Measurements from ENCODE around the gene ZNF148.
"Not testable (repeated sequence)": the region's sequence is repeated elsewhere in the genome, so short reads cannot be mapped to it uniquely, and the experiment has no call there.

ZNF148 gene, protein sequence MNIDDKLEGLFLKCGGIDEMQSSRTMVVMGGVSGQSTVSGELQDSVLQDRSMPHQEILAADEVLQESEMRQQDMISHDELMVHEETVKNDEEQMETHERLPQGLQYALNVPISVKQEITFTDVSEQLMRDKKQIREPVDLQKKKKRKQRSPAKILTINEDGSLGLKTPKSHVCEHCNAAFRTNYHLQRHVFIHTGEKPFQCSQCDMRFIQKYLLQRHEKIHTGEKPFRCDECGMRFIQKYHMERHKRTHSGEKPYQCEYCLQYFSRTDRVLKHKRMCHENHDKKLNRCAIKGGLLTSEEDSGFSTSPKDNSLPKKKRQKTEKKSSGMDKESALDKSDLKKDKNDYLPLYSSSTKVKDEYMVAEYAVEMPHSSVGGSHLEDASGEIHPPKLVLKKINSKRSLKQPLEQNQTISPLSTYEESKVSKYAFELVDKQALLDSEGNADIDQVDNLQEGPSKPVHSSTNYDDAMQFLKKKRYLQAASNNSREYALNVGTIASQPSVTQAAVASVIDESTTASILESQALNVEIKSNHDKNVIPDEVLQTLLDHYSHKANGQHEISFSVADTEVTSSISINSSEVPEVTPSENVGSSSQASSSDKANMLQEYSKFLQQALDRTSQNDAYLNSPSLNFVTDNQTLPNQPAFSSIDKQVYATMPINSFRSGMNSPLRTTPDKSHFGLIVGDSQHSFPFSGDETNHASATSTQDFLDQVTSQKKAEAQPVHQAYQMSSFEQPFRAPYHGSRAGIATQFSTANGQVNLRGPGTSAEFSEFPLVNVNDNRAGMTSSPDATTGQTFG

DNA sequence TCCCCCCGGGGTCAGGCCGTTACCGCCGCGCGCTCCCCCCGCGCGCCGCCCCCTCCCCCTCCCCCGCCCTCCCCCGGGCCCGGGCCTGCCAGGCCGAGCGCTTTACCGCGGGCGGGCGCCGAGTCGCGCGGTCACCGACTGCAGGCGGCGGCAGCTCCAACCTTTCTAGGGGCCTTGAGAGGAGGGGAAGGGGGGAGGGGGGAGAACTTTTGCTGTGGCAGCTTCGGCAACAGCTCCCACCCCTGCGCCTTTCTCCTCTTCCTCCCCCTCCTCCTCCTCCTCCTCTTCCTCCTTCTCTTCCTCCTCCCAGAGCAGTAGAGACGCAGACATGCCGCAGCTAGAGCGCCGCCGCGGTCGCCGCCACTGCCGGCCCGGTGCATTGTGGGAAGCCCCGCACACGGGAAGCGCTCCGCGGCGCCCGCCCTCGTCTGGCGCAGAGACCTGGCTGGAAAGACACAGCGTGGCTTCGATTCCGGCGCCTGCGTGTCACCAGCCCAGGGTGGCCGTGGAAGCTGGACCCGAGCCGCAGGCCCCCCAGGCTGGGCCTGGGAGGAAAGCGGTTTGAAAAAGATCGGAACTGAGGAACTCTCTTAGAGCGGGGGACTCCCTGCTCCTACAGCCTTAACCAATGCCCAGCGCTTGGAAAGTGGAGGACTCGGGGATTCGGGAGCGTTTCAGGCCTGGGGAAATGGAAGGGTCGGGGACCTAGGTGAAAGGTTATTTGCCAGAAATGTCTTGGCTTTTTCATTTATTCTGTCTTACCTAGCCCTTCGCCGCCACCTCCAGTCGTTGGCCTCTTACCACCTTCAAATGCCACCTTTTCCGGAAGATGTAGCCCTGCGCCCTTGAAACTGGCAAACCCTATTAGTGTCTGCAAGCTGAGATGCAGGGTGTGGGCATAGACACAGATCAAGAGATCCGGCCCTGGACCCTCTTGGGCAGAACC lies at the start of gene ZNF148:
ZNF148 (minus strand) TSS at position 330 of the 946 bp plus-strand sequence. CDS start 61,685 bp downstream, outside the sequence.
- peak; percentile 95 for DNase-seq

DNA sequence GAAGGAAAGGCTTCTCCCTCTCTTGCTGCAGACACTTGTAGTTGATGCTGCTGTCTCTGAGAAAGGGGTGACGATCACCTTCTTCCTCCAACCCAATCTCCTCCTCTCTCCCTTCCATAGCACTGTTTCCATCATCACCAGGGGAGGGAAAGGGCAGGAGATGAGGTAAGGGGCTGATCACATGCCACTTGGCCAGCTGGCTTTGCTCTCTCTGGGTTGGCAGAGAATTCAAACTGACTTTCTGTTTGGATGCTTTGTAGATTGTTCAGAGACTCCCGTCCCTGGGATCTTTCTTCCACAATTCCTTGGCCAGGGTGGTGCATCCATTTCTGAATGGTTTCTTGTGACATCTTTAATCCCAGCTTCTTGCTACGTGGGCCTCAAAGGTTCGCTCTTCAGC lies 43.2 kb upstream of the ZNF148 start:
- DNase-seq, result no peak

DNA sequence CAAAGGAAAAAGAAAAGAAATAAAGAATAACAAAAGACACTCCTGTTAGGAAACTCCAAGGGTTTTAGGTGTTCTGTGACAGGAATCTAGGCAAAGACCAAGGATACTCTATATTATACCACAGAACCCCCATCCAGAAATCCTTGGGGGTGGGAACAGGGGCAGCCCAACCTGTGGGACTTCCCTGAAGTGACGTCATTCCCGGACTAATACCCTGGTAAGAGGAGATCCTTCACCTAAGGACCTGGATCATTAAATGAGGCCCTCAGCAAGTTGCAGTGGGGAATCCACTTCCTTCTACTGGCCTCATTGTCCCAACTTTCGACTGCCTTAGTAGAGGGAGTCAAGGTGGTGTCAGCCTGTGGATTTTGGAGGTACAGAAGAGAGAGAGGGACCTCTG lies 41.1 kb upstream of the ZNF148 start:
- no peak for DNase-seq

DNA sequence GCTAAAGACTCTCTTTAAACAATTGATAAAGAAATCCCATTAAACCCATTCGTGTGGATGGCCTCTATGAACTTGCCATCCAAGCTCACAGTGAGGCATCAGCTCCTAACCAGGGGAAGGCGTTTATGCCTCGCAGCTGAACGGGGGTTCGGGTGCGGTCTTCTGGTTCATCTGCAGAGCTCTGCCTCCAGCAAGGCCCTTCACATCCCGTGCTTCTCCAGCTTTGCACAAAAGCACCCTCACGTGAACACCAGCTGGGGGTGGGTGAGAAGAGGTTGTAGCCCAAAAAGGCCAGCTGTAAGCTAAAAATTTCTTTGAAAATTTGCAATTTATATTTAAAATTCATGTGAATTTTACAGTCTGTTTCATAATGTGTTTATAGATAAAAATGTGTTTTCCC lies 39.5 kb upstream of the ZNF148 start:
- no peak for DNase-seq

DNA sequence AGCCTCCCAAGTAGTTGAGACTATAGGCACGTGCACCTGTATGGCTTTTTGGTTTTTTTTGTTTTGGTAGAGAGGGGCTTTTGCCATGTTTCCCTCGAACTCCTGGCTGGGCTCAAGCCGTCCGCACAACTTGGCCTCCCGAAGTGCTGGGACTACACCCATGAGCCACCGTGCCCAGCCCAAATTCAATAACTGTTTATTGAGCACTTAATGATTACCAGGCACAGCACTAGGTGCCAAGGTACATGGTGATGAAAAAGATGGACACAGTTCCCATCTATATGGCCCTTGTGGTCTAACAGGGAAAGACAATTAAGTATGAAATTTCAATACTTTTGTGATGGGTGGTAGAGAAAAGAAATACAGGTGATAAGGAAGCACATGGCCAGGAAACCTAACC lies 35.8 kb upstream of the ZNF148 start:
- no peak for DNase-seq

DNA sequence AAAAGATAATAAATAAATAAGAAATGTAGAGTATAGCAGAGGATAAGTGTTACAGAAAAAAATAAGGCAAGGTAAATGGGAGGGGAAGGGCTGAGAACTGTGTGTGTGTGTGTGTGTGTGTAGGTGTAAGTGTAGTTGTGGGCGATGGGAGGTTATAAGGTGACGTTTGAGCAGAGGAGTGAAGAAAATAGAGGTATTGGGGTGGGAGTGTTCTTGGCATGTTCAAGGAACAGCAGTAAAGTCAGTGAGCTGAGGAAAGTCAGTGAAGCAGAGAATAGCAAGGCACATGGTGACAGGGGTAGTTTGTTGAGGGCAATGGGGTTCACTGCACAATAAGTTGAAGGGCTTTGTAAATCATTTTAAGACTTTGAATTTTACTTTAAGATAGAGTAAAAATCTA lies 30.9 kb upstream of the ZNF148 start:
- no peak for DNase-seq

DNA sequence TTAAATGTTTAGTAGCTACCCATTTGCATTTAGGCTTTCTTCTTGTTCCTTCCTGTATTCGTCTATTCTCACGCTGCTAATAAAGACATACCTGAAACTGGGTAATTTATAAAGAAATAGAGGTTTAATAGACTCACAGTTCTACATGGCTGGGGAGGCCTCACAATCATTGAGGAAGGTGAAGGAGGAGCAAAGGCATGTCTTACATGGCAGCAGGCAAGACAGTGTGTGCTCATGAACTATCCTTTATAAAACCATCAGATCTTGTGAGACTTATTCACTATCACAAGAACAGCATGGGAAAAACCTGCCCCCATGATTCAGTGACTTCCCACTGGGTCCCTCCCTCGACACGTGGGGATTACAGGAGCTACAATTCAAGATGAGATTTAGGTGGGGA lies 30.4 kb upstream of the ZNF148 start:
- not testable (repeated sequence) for DNase-seq

DNA sequence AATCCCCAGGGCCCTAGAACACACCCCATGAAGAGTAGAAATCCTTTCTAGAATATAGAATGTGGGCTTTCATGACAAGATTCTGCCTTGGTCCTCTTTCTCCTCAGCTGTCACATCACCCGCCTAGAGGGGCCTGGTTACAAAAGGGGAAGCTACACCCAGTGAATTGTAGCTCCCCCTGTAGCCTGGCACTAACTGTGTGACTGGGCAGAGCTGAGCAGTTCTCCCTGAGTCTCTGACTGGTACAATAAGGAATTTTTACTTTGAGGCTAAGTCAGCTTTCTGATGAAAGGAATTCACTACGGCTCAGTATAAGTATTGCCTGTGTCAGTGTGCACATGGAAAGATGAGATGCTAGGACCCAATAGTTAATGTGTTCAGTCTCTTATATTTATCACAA lies 28.7 kb upstream of the ZNF148 start:
- DNase-seq, result no peak

DNA sequence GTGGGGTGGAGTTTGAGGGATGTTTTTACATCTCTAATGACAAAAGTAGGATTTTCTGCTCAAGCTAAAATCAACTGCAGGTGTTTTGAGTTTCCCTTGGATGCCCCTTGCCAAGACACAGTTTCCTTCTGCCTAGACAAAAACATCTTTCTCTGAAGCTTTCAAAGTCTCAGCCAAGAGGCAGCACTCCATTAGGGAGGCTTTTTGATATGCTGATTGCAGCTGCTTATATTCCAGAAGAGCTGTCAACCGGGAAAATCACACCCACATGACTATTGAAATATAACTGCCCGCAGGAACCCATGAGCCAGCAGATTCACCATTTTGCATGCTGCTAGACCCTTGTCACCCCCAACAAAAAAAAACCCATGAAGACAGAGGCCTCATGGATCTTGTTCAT lies 27.5 kb upstream of the ZNF148 start:
- no peak for DNase-seq

DNA sequence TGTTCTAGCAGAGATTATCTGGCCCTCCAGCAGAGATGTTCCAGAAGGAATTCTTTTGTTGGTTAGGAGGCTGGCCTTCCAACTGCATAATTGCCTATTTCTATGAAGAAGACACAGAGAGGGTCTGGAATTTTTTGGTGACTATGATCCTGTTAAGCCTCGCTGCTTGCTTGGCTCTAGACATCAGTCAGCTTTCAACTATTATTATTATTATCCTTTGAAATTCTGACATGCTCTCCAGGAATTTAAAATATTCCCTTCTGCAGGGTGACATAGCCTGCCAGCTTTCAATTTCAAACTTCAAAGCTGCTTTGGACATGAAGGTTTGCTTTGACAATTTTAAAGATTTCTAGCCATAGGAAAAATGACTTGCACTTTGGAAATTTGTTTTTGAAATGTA lies 26.3 kb upstream of the ZNF148 start:
- no peak for DNase-seq

DNA sequence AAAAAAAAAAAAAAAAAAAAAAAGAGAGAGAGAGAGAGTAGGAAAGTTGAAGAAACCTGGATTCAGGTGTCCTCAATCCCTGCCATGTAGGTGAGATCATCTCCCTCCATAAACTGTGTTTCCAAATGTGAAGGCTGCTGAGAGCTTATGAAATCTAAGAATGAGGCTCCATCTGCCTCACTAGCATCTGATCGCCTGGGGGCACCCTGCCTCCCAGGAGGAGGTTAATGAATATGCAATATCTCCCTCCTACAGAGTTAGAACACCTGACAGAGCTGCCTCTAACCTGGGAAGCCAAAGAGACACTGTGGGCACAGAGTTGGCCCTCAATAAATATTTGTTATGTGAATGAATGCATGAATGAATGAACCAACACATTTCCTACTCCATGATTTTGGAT lies 23.8 kb upstream of the ZNF148 start:
- DNase-seq, result no peak

DNA sequence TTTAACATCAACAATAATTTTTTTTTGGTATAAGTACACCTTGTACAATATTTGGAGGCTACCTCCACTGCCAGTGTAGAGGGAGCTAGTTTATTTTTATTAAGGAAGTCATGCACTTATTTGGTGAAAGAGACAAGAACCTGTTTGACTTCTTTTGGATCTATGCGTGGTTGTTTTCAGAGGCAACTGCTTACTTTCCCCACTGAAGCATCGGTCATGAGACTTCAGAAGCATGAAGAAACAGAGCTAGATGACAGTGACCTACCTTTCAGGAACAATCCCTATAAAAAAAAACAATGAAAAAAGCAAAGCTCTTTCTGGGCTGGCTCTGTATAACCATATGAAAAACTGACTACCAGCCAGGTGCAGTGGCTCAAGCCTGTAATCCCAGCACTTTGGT lies 20.0 kb upstream of the ZNF148 start:
- DNase-seq, result no peak

DNA sequence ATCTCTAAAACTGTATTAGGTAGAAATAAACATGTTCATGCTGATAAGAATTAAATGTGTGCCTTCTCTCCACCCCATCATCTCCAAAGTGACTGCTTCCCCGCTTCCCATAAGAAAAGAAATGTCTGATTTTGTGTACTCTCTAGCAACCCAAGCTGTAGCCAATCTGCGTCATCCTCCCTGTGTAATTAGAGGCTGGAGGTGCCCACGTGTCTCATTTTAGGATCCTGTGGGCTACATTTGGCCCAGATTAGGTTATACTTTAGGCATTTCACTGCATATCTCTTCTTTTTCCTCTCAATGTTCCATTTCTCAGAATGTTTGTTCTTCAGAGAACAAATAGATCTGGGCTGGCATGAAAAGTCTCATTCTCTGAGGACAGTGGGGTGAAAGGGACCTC lies 19.3 kb upstream of the ZNF148 start:
- DNase-seq, result no peak

DNA sequence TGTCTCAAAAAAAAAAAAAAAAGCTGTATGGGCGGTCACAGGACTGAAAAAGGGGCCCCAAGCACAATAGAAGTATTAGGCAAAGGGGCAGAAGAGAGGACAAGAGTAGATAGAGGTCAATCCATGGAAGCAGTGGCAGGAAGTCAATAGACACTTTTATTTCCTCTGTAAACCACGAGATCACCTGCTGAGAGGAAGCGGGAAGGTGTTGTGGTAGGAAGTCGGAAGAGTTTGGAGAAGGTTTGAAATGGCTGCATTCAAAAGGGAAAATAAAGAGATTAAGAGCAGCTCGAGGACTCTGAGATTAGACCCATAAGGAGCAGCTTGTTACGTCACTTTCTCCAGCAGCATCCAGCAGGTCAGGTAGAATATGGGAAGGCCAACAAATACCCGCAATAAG lies 14.2 kb upstream of the ZNF148 start:
- no peak for DNase-seq

DNA sequence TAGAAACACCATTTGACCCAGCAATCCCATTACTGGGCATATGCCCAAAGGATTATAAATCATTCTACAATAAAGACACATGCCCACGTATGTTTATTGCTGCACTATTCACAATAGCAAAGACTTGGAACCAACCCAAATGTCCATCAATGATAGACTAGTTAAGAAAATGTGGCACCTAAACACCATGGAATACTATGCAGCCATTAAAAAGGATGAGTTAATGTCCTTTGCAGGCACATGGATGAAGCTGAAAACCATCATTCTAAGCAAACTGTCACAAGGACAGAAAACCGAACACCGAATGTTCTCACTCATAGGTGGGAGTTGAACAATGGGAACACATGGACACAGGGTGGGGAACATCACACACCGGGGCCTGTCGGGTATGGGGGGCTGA lies 13.2 kb upstream of the ZNF148 start:
- not testable (repeated sequence) for DNase-seq

DNA sequence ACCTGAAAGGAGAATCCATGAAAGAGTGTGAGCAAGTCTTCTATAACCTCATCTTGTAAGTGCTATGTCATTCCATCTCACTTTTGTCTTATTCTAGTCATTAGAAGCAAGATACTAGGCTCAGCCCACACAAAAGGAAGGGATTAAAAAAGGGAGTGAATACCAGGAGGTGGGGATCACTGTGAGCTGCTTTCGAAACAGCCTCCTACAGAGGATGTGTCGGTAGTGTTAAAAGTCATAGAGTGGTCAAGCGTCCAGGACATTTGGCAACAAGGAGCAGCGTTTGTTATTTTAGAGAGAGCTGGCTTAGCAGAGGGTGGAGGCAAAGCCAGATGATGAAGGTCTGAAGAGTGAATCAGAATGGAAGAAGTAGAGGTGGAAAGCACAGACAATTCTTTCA lies 11.7 kb upstream of the ZNF148 start:
- no peak for DNase-seq

DNA sequence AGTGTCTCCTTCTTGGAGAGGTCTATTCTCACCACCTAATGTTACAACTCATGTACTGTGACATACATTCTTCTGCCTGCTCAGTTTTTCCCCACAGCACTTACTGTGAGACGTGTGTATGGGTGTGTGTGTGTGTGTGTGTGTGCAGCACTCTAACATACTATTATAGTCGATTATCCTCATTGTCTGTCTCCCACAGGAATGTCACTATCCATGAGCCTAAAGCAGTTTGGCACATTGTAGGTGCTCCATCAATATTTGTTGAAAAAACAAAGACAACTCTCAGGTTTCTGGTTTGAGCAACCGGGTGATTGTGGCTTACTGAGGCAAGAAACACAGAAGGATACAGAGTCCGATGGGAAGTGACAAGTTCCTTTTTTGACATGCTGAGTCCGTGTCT lies 8.6 kb upstream of the ZNF148 start:
- no peak for DNase-seq

DNA sequence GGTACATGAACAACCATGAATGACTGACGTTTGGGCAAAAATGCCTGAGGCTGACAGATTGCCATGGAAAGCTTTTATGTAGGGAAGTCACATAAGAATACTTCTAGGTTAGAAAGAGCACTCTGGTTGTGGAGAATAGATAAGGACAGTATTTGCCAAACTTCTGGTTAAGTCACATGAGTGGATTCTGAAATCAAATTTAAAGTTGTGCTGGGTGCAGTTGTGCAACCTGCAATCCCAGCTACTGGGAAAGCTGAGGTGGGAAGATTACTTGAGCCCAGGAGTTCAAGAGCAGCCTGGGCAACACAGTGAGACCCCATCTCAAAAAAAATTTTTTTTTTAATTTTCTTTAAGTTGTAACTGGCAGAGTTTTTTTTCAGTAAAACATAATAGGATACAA lies 7.2 kb upstream of the ZNF148 start:
- no peak for DNase-seq

DNA sequence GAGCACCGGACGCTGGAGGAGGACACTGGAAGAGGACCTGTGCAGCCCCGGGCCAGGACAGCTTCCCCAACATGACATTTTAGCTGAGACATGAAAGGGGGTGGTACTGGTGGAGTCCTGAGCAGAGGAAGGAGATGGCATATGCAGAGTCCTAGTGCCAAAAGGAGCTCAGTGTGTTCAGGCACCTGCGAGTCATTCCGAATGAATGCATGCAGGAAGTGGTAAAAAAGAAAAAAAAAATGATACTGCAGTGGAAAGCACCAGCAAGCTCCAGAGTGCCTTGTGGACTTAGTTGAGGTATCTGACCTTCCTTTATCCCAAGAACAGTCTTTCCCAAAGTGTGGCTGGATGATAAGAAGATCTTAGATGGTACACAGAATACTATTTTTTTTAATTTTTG lies 6.6 kb upstream of the ZNF148 start:
- peak; percentile 67 for DNase-seq

DNA sequence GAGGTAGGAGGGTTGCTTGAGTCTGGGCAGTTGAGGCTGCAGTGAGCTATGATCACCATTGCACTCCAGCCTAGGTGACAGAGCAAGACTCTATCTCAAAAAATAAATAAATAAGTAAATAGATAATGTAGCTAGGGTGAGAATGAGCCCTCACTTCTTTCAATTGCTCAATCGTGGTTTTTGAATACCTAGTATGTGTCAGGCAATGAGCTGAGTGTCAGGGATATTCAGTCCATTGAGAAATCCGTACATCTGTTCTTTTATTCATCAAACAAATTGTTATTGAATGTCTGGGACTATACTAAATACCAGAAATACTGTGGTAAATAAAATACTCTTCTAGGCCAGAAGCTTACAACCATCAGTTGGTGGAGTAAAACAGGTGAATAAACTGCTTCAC lies 6.2 kb upstream of the ZNF148 start:
- no peak for DNase-seq

DNA sequence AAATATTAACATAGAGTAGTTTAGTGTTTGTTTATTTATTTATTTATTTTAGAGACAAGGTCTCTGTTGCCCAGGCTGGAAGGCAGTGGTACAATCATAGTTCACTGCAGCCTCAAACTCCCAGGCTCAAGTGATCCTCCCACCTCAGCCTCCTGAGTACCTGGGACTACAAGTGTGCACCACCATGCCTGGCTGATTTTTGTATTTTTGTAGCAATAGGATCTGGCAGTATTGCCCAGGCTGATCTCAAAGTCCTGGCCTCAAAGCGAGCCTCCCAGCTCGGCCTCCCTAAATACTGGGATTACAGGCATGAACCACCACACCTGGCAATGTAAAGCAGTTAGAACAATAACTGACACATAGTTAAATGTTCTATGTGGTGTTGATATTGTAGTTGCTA lies 4.4 kb upstream of the ZNF148 start:
- DNase-seq, result no peak

DNA sequence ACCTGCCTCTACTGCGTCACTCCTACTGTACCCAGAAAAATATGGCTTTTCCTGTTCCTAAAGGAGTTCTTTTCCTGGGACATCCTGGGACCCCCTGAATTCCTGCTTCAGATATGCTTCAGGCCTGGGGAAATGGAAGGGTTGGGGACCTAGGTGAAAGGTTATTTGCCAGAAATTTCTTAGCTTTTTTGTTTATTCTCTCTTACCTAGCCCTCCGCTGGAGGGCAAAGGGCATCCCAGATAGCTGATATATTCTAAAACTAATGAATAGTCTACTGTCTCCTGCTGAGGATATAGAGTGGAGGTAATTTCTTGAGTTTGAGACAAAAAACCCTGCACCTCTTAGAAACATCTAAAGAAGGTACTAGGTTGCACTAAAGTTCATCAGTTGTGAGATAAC lies 3.6 kb upstream of the ZNF148 start:
- DNase-seq, result no peak

DNA sequence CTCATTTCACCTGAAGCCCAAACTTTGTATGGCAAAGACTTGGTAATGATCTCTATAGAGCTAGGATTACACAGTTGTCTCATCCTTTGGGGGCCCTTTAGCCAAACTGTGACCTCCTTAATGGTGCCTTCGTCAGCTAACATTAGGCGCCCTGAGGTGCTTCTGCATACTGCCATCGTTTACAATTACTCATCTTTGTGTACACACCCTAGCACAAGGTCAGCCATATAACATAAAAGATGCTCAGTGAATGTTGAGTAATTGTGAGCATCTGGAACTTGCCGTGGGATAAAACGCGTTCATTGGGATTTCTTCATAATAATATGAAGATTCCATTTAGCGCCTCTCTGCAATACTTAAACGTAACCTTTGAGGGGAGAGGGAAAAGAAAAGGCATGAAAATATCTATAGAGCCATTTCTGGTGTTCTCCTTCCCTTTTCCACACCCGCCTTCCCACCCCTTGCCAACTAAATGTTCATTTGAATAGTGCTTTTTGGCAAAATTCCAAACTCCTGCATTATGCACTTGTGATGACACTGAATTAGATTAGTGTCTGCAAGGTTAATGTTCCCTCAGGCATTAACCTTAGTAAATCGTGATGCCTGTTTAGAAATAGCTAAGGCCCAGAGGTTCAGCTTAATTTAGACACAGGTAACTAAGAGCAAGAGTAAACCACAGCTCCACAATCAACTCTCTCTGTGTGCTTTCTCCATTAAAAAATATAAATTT lies 990 bp upstream of the ZNF148 start:
- no peak for DNase-seq
